ENCODE measurements around the gene KRT6A.

GRCh38 chr12:52526511-52526951, 33.5 kb upstream of the KRT6A start:
- TF ChIP-seq CTCF (IDR thresholded peaks at IDR 0.05; ENCODE audit: low read length), result no peak
- TF ChIP-seq EZH2 (optimal IDR thresholded peaks at IDR 0.05; ENCODE audit: low read depth, low read length), result no peak

Measured in MM.1S (cell line).